ENCODE results near the gene EBF3. TPM values are rescaled to one million over a fixed set of nuclear protein-coding genes. Genes with fewer than 3 reads are reported as not detected.
A peak's percentile ranks its signal among the peaks of the same experiment; 100 is the strongest.

EBF3 gene
- total RNA-seq, 8 experiments from 2014 or later: 0.10 to 112 (median 14.8) TPM

DNA sequence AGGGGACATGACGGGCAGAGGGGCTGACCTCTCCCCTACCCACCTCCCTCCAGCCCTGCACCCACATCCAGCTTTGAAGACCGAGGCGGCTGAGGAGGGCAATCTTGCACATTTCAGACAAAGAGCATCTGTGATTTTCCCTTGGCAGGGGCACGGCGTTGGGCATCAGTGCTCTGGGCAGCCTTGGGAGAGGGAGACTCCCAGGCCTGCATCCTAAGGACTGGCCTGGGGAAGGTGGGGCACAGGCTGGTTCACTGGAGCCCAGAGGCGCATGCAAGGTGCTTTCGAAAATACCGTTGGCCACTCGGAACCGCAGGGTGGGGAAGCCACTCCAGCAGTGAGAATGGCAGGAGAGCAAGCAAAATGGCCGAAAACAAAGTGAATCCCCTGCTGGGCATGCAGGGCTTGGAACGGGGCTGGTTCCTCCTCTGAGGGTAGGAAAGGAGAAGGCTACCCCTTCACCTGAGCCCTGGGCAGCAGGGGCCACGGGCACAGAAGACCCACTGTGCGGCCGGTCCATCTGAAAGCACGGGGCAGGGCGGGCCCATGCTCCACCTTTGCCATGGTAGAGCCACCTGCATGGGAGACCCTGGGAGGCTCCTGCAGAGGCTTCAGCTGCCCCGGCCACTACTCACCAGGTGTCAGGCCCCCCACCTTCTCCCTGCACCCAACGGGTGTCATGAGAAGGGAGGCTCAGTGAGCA, 49.8 kb downstream of the EBF3 start:
- no peak overlapping the region for H3K4me3 ChIP-seq
- WGBS, 10 experiments: 80 to 100% (median 99%) methylated on average over 2 to 7 of the region's 19 CpGs; no CpG with 5 or more reads in 6 of the 10 experiments
- no peak overlapping the region for H3K27ac ChIP-seq
- in situ Hi-C loops (cut with MboI; ENCODE audit: low pct_unique_long_range_greater_than_20kb in 2 of 9, low sequenced_read_pairs in 9 of 9, unreplicated experiment in 9 of 9): no loop called here
- ATAC-seq (replicated peaks in 6 of 8): no peak
- H3K4me1 ChIP-seq (replicated peaks in 1 of 2): peaks cover 44 to 45% of the 10 kb centered on the region in 2 donors

DNA sequence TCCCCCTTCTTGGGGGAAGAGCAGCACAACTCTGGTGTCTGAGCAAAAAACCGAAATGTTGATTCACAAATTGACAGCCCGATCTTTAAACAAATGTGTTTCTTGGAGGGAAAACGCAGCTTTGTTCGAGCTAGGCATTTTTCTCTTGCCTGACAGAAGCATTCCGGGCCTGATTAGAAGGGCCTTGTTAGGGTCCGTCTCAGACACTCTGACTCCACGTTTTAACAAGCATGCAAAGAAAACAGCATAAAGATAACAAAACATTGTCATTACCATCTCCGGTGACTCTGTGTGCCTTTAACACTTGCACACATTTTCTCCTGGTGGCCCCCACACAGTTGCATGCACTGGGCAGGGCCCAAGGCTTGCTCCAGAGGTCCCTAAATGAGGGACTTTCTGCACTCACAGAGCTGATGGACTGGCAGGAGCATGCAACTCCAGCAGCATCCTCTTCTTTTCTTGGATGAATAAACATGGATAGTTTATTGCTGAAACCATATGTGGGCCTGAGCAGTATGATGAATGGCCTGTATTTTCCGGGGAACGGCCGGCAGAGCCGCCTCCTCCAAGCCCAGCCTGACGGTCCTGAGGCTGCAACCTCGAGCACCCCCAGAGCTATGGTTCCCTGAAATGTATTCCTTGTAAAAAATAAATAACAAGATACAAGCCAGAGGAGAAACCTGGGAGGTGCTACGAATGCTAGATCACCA, 50.9 kb downstream of the EBF3 start:
- Histone ChIP-seq H3K4me1 (replicated peaks in 1 of 2) (peaks cover 55 to 56% of the 10 kb centered on the region in 2 donors), H3K4me3 (no peak overlapping the region), H3K27ac (peak overlapping the region in 1 of 2 donors; percentile 27)
- in situ Hi-C loops (cut with MboI; ENCODE audit: low pct_unique_long_range_greater_than_20kb in 2 of 9, low sequenced_read_pairs in 9 of 9, unreplicated experiment in 9 of 9): no loop called here
- peak in 5 of 8 experiments; percentile 71 to 91 (median 89) for ATAC-seq (replicated peaks in 6 of 8)
- WGBS, 10 experiments: 0 to 77% (median 39%) methylated on average over 1 to 12 of the region's 15 CpGs; no CpG with 5 or more reads in 1 of the 10 experiments

DNA sequence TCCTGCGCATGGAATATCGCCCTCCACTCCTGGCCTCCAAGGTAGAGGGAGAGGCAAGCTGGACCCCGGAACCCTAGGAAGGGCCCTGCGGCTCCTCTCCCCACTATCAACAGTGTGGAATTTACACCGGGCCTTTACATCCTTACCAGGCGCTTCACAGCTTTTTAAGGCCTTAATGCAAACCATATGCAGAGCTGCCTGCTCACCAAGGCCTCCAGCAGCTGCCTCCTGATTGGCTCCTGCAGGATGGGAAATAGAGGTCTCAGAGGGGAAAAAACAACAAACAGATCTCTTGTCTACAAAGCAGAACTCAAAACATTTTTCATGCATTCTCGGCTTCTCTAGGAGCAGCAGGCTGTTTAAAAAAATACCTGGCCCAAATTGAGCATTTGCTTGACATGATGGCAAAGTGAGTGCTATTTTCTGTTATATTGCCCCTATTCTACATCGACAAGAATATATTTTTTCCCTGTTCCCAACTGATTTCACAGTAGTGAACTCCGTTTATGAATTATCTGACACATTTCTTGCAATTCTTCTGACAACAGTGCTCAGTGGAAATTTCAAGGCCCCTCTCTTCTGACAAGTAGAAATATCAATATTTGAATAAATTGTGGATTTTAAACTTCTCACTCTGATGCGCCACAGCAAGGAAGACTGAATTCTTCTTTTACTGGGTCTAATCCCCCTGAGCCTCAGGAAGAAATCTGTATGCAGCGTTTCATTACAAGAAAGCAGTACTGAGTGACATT, 51.7 kb downstream of the EBF3 start:
- in situ Hi-C loops (cut with MboI; ENCODE audit: low pct_unique_long_range_greater_than_20kb in 2 of 9, low sequenced_read_pairs in 9 of 9, unreplicated experiment in 9 of 9): no loop called here
- H3K4me3 ChIP-seq: no peak overlapping the region
- H3K27ac ChIP-seq: peak overlapping the region in 1 of 2 donors; percentile 2
- ATAC-seq (replicated peaks in 6 of 8): peak in 1 of 8 experiments; percentile 38
- H3K4me1 ChIP-seq (replicated peaks in 1 of 2): peaks cover 60 to 63% of the 10 kb centered on the region in 2 donors
- 8 to 89% (median 58%) methylated on average over 1 to 10 of the region's 11 CpGs for WGBS, 10 experiments

DNA sequence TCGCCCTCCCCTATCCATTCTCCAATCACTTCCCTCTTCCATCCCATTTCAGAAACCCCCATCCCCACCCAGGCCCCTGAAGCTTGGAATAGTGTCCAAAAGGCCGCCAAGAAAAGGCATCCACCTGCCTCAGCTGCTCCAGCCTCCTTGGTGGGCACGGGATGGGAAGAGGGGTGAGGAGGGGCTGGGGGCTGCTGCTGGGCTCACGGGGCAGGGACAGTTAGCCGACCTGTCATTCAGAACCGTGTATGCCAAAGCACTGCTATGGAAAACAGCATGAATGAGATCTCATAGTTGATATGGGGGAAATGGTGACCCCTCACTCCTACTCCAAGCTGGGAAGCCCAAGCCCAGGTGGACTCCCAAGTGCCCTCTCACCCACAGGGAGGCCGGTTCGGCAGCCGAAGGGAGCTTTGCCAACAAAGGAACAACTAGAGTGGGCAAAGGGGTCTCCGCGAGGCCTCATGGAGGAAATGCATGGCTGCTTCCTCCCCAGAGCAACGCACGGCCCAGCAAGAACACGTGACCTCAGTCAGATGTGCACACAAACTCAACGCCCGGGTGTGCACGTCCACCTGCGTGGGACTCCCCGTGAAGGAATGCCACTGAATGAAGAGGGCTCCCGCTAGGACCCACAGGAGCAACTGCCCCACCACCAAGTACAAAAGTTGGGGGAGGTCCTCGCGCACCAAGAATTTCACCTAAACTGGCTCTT, 52.5 kb downstream of the EBF3 start:
- in situ Hi-C loops (cut with MboI; ENCODE audit: low pct_unique_long_range_greater_than_20kb in 2 of 9, low sequenced_read_pairs in 9 of 9, unreplicated experiment in 9 of 9): no loop called here
- Histone ChIP-seq H3K4me3 (no peak overlapping the region), H3K27ac (no peak overlapping the region), H3K4me1 (replicated peaks in 1 of 2) (peaks cover 65 to 71% of the 10 kb centered on the region in 2 donors)
- no peak for ATAC-seq (replicated peaks in 6 of 8)
- 60 to 100% (median 88%) methylated on average over 1 to 4 of the region's 22 CpGs; no CpG with 5 or more reads in 6 of the 10 experiments for WGBS, 10 experiments

DNA sequence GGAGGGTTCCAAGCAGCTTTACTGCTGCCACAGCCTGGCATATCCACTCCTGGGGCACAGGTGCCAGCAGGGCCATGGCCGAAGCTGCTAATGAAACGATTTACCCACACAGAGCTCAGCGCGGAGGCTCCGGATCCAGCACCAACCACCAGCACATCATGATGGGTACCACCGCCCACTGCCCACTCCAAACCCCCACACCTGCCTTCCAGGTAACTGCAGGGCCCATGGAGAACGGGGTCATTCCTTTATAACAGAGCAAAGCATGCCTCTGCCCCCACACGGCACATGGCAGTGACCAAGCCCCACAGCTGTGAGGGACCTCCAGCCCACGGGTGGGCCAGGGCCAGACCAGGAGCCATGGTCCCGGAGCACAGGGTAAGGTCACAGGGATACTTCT, 53.2 kb downstream of the EBF3 start:
- H3K4me3 ChIP-seq: no peak overlapping the region
- H3K4me1 ChIP-seq (replicated peaks in 1 of 2): peaks cover 65 to 78% of the 10 kb centered on the region in 2 donors
- in situ Hi-C loops (cut with MboI; ENCODE audit: low pct_unique_long_range_greater_than_20kb in 2 of 9, low sequenced_read_pairs in 9 of 9, unreplicated experiment in 9 of 9): no loop called here
- 0 to 100% (median 81%) methylated on average over 1 to 7 of the region's 10 CpGs; no CpG with 5 or more reads in 4 of the 10 experiments for WGBS, 10 experiments
- no peak overlapping the region for H3K27ac ChIP-seq
- ATAC-seq (replicated peaks in 6 of 8): no peak

DNA sequence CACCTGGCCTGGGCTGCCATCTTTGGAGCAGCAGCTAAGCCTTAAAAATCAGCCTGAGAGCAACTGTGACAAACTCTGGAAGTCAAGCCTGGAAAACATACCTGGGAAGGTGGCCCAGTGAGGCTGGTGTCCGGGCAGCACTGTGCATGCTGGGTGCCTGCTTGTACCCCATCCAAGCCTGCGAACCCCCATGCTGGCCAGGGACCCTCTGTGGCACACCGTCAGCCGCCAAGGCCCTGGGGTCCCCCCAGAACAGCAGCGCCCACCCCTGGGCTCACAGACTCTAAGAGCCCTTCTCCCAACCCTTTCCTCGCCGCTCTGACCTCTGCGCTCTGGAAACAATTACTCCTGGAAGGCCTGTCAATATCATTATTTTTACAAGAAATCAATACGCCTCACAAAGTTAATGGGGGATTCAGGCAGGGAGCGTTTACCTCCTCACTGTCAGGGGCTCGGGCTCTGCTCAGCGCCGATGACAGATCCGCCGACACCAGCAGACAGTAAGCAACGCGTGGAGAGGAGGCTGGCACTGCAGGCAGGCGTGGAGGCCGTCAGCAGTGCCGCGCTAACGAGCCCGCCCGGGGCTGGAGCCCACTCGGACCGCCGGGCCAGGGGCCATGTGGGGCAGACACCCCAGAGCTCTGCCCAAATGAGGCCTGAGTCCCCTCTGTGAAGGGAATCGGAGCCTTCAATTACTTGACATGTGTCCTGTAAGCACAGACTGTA, 54.4 kb downstream of the EBF3 start:
- WGBS, 10 experiments: 80 to 100% (median 88%) methylated on average over 1 to 7 of the region's 28 CpGs; no CpG with 5 or more reads in 4 of the 10 experiments
- Histone ChIP-seq H3K4me3 (no peak overlapping the region), H3K27ac (peak overlapping the region in 1 of 2 donors; percentile 70), H3K4me1 (replicated peaks in 1 of 2) (peaks cover 65 to 84% of the 10 kb centered on the region in 2 donors)
- in situ Hi-C loops (cut with MboI; ENCODE audit: low pct_unique_long_range_greater_than_20kb in 2 of 9, low sequenced_read_pairs in 9 of 9, unreplicated experiment in 9 of 9): no loop called here
- peak in 2 of 8 experiments; percentile 14 to 33 for ATAC-seq (replicated peaks in 6 of 8)

GRCh38 chr10:129909080-129909479, 55.0 kb downstream of the EBF3 start:
- no peak for ATAC-seq (replicated peaks in 6 of 8)
- in situ Hi-C loops (cut with MboI; ENCODE audit: low pct_unique_long_range_greater_than_20kb in 2 of 9, low sequenced_read_pairs in 9 of 9, unreplicated experiment in 9 of 9): no loop called here
- WGBS, 10 experiments: 60 to 86% (median 83%) methylated on average over 1 to 3 of the region's 3 CpGs; no CpG with 5 or more reads in 6 of the 10 experiments
- Histone ChIP-seq H3K4me3 (no peak overlapping the region), H3K27ac (no peak overlapping the region), H3K4me1 (replicated peaks in 1 of 2) (peaks cover 65 to 84% of the 10 kb centered on the region in 2 donors)

- no peak overlapping the region for H3K4me3 ChIP-seq
- no peak for ATAC-seq (replicated peaks in 6 of 8)
- peaks cover 61 to 81% of the 10 kb centered on the region in 2 donors for H3K4me1 ChIP-seq (replicated peaks in 1 of 2)
- WGBS, 10 experiments: 53 to 100% (median 100%) methylated on average over 2 to 12 of the region's 15 CpGs; no CpG with 5 or more reads in 5 of the 10 experiments
- in situ Hi-C loops (cut with MboI; ENCODE audit: low pct_unique_long_range_greater_than_20kb in 2 of 9, low sequenced_read_pairs in 9 of 9, unreplicated experiment in 9 of 9): no loop called here
- no peak overlapping the region for H3K27ac ChIP-seq
Observed at GRCh38 chr10:129908406-129908805, 55.7 kb downstream of the EBF3 start.

DNA sequence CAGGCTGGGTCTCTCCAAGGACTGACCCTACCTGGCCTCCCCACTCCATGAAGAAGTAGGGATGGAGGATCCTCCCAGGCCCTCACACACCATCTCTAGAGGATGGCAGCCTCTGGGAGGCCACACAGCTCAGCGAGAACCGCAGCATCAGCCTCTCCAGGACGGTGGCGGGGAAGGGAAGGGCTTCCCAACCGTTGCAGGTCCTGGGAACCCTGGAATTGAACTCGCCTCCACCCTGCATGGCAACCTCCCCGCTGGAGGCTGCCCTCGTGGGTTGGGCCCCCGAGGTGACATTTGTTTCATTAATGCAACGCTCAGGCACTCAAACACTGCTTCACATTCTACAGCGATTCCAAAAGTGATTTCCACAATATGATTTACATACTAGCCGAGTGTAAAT, 58.5 kb downstream of the EBF3 start:
- H3K27ac ChIP-seq: peak overlapping the region in 1 of 2 donors; percentile 21
- no peak overlapping the region for H3K4me3 ChIP-seq
- peak in 1 of 8 experiments; percentile 13 for ATAC-seq (replicated peaks in 6 of 8)
- 59 to 85% (median 78%) methylated on average over 2 to 8 of the region's 12 CpGs; no CpG with 5 or more reads in 6 of the 10 experiments for WGBS, 10 experiments
- in situ Hi-C loops (cut with MboI; ENCODE audit: low pct_unique_long_range_greater_than_20kb in 2 of 9, low sequenced_read_pairs in 9 of 9, unreplicated experiment in 9 of 9): no loop called here
- peaks cover 46 to 67% of the 10 kb centered on the region in 2 donors for H3K4me1 ChIP-seq (replicated peaks in 1 of 2)

DNA sequence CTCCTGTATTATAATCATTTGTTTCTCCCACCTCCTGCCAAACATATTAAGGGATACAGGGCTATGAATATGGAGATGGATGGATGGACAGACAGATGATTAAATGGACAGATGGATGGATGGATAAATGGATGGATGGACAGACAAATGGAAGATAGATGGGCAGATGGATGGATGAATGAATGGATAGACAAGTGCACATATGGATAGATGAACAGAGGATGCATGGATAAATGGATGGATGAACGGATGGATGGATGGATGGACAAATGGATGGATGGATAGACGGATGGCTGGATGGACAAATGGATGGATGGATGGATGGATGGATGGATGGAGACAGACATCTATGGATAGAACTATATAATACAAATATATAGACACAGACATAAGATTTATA, 59.8 kb downstream of the EBF3 start:
- WGBS, 10 experiments: 27 to 93% (median 62%) methylated on average over 1 to 2 of the region's 2 CpGs; no CpG with 5 or more reads in 1 of the 10 experiments
- Histone ChIP-seq H3K4me1 (replicated peaks in 1 of 2) (peaks cover 45 to 67% of the 10 kb centered on the region in 2 donors), H3K27ac (no peak overlapping the region), H3K4me3 (no peak overlapping the region)
- no peak for ATAC-seq (replicated peaks in 6 of 8)
- in situ Hi-C loops (cut with MboI; ENCODE audit: low pct_unique_long_range_greater_than_20kb in 2 of 9, low sequenced_read_pairs in 9 of 9, unreplicated experiment in 9 of 9): no loop called here

DNA sequence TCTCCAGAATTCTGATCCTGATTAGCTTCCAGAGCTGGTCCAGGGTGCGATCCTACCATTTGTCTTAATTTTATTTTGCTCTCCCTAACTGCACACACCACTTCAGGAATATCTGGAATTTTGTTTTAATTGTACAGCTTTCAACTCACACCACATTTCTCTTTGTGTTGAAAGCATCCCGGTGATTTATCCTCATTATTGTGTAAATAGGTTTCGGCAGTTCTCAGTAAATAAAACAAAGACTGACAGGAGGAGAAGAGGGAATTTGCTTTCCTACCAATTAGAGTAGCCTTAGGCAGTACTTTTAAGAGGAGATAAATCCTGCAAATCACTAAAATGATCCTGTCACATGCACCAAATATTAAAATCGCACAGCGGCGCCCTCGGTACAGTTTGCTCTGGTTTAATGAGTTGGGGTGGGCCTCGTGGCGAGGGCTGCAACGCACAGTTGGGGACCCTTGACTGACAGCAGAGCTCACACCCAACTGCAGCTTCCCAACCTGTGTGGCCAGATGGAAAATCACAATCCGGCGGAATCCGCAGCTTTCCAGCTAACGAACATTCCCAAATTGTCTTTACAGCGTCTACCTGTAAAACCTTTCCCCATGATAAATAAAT, 62.6 kb downstream of the EBF3 start:
- peak in 2 of 8 experiments; percentile 10 to 11 for ATAC-seq (replicated peaks in 6 of 8)
- H3K4me1 ChIP-seq (replicated peaks in 1 of 2): peaks cover 53 to 67% of the 10 kb centered on the region in 2 donors
- H3K4me3 ChIP-seq: no peak overlapping the region
- WGBS, 10 experiments: 19 to 90% (median 43%) methylated on average over 1 to 15 of the region's 15 CpGs; no CpG with 5 or more reads in 1 of the 10 experiments
- in situ Hi-C loops (cut with MboI; ENCODE audit: low pct_unique_long_range_greater_than_20kb in 2 of 9, low sequenced_read_pairs in 9 of 9, unreplicated experiment in 9 of 9): no loop called here
- H3K27ac ChIP-seq: no peak overlapping the region

Measured in motor neuron (in vitro differentiated cells).